Thymus (tissue), 14 donors: Measurements from ENCODE around the gene BBOF1. TPM values are rescaled to one million over a fixed set of nuclear protein-coding genes. Genes with fewer than 3 reads are reported as not detected.
"Not testable (repeated sequence)": the region's sequence is repeated elsewhere in the genome, so short reads cannot be mapped to it uniquely, and the experiment has no call there.

Experiments used
- DNase-seq, 9 donors: peaks; one replicate each; pipeline ENCODE4 v3.0.0-alpha.2; 2013; ENCODE audit warnings: low spot score in 9 of 9, low read depth in 6 of 9, missing footprints in 1 of 9
- H3K27ac ChIP-seq, 2 donors: one replicate each; pipeline ENCODE4 v1.5.1; 2013; ENCODE audit warnings: control low read depth in 1 of 2, low read depth in 1 of 2, low read length in 1 of 2, mild to moderate bottlenecking in 1 of 2, moderate library complexity in 1 of 2
- H3K27me3 ChIP-seq, 2 donors: one replicate each; pipeline ENCODE4 v1.5.1; 2013; ENCODE audit warnings: low read length in 1 of 2; ENCODE audit not compliant: control insufficient read depth in 2 of 2, insufficient read depth in 1 of 2
- H3K36me3 ChIP-seq, 2 donors: one replicate each; pipeline ENCODE4 v1.5.1; 2013; ENCODE audit warnings: low read length in 1 of 2, mild to moderate bottlenecking in 1 of 2, moderate library complexity in 1 of 2; ENCODE audit not compliant: control insufficient read depth in 2 of 2, insufficient read depth in 2 of 2
- H3K4me1 ChIP-seq, 2 donors: one replicate each; pipeline ENCODE4 v1.5.1; 2013; ENCODE audit warnings: low read length in 2 of 2; ENCODE audit not compliant: control insufficient read depth in 2 of 2, insufficient read depth in 2 of 2
- H3K4me3 ChIP-seq, 2 donors: one replicate each; pipeline ENCODE4 v1.5.1; 2013; ENCODE audit warnings: low read length in 2 of 2, control low read depth in 1 of 2, mild to moderate bottlenecking in 1 of 2
- H3K9me3 ChIP-seq, 2 donors: one replicate each; pipeline ENCODE4 v1.5.1; 2013; ENCODE audit warnings: low read length in 1 of 2, mild to moderate bottlenecking in 1 of 2; ENCODE audit not compliant: control insufficient read depth in 2 of 2, insufficient read depth in 1 of 2
- WGBS: extraction: QIAGEN DNeasy Blood & Tissue Kit; methylation state at CpG from one replicate; pipeline ENCODE4 v1.1.7; 2013; 5-methylcytosine and 5-hydroxymethylcytosine counted together
- long read RNA-seq, 10 donors: transcript quantifications; one replicate each; lab custom pipeline, GENCODE V29; 2026
- polyA plus RNA-seq: library from polyadenylated mRNA; stranded (reverse); fragments of 200-250 nt; gene quantifications from one replicate; pipeline ENCODE4 v1.2.3, GENCODE V29; 2013
- total RNA-seq: library from RNA; stranded (reverse); fragments of 120-200 nt; gene quantifications from one replicate; pipeline ENCODE4 v1.2.4, GENCODE V29; 2013
- donor health status: healthy.

Gene BBOF1
- 4.2 TPM for total RNA-seq
- 5.1 TPM for polyA plus RNA-seq
- long read RNA-seq, donor 1 = 0 reads
- long read RNA-seq, donor 2 = 0 reads
- long read RNA-seq, donor 3, partial matches to known transcripts = 0 of 1 reads
- long read RNA-seq, donor 3, other reads (novel, unspliced or antisense) = 0 of 1 reads
- long read RNA-seq, donor 4 = 0 reads
- long read RNA-seq, donor 5 = 0 reads
- long read RNA-seq, donor 6, partial matches to known transcripts = 0 of 1 reads
- long read RNA-seq, donor 6, other reads (novel, unspliced or antisense) = 0 of 1 reads
- long read RNA-seq, donor 7 = 0 reads
- long read RNA-seq, donor 8 = 0 reads
- long read RNA-seq, donor 9, partial matches to known transcripts = 0 of 1 reads
- long read RNA-seq, donor 9, other reads (novel, unspliced or antisense) = 0 of 1 reads
- long read RNA-seq, donor 10, partial matches to known transcripts = 0 of 1 reads
- long read RNA-seq, donor 10, other reads (novel, unspliced or antisense) = 0 of 1 reads

DNA sequence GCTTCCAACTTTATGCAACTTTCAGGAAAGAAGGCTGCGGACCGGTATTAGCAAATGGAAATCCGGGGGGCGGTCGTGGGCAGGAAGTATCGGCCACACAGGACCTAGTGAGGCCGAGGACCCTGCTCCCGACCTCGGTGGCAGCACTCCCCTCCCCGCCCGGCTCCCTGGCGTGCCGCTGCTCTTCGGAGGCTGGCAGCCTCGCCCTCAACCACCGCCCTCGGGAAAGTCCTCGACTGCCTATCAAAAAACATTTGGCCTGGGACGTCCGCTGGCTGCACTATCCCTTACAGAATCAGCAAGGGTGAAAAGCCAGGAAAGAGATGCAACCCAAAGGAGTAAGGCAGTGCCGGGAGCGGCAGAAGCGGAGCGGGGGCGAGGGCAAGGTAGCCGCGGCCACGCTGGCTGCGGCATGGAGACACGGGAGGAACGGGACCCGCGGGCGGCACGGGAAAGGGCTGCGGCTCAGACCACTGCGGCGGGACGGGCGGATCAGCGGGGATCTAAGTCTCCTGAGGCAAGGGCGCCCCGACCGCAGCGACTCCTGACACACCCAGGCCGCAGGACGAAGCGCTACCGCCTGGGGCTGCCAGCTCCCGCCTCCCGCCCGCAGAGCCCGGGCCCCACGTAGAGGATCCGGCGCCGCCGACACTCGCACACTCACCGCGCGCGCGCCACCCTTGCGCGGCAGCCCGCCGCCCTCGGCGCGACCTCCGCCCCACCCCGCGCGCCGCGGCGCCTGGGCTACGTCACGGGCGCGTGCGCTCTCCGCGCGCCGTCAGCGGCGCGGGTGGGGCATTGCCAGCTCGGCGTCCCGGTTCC, at the start of gene BBOF1, which contains the start of gene ENTPD5:
Gene BBOF1 (plus strand): TSS at position 764 of the 822 bp plus-strand sequence. CDS start 130 bp downstream, outside the sequence.
Gene ENTPD5 (minus strand): TSS at position 703 of the 822 bp plus-strand sequence. CDS start 31,186 bp downstream, outside the sequence.
- Histone ChIP-seq H3K36me3 (no peaks in the 10 kb centered on the region), H3K4me3 (peak within 1 kb of the TSS; percentile 69 to 93), H3K9me3 (no peaks in the 10 kb centered on the region), H3K27ac (peak within 1 kb of the TSS; percentile 87 to 95), H3K4me1 (peaks cover 5 to 6% of the 10 kb centered on the region in 2 donors), H3K27me3 (no peaks in the 10 kb centered on the region)
- peak; percentile 48 to 91 (median 81) for DNase-seq
- under 1% methylated on average over 93 of the region's 93 CpGs for WGBS

DNA sequence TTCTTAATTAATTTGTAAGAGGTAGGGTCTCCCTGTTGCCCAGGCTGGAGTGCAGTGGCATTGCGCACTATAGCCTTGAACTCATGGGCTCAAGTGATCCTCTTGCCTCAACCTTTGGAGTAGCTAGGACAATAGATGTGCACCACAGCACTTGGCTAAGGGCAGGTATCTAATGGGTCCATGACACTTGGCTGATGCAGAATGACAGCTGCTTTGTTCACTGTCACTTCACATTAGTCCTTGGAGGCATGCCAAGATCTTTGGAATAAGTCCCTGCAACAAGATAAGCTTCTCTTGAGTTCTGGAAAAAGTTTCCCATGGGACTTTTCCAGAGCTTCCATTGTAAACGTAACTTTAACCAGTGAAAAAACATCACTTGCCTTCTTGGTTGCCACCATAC, 45.7 kb upstream of the BBOF1 start:
- WGBS = 95% methylated on average over 2 of the region's 2 CpGs

DNA sequence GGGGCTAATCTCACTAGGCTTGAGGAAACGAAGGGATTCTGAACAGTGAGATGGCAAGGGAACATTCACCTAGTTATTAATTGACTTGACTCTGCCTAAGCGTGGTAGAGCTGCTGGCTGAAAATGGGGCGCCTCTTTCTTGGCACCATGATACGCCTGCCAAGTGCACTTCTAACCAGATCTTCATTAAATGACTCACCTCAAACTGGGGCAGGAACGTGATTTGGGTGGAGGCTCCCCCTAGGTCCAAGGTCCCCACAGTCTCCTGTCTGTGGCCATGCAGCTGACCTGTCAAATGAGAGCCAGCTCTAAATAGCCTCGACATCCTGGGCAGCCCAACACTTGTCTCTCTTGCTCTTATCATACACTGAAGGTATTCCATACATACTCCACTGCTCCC, 43.0 kb upstream of the BBOF1 start:
- peaks cover 3 to 7% of the 10 kb centered on the region in 2 donors for H3K36me3 ChIP-seq
- H3K4me3 ChIP-seq = no peak overlapping the region
- no peaks in the 10 kb centered on the region for H3K27me3 ChIP-seq
- 97% methylated on average over 6 of the region's 6 CpGs for WGBS
- no peak for DNase-seq
- H3K27ac ChIP-seq = no peak overlapping the region
- H3K4me1 ChIP-seq = no peaks in the 10 kb centered on the region
- H3K9me3 ChIP-seq = no peaks in the 10 kb centered on the region

More for the DNA sequence above, 45.7 kb upstream of the BBOF1 start:
- Histone ChIP-seq H3K27ac (no peak overlapping the region), H3K4me3 (no peak overlapping the region), H3K9me3 (no peaks in the 10 kb centered on the region), H3K36me3 (peaks cover 3 to 9% of the 10 kb centered on the region in 2 donors), H3K4me1 (no peaks in the 10 kb centered on the region), H3K27me3 (no peaks in the 10 kb centered on the region)
- DNase-seq = no peak

DNA sequence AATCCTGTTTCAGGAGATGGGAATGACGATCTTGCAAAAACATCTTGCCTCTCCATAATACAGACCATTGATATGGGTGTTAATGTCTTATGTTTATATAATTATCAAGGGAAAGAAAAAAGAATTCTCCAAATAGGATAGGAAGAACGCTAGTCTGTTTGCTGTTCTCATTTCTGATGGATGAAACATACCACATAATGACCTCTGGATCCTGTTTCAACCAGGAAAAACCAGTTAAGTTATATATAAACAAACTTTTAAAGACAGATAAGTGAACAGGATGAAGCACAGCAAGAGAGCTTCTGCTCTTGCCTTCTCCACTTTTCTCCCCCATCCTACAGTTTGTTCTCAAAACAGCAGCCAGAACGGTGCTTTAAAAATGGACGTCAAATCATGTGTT, 41.3 kb upstream of the BBOF1 start:
- Histone ChIP-seq H3K9me3 (no peaks in the 10 kb centered on the region), H3K27me3 (no peaks in the 10 kb centered on the region), H3K4me3 (no peak overlapping the region), H3K36me3 (peaks cover 3 to 7% of the 10 kb centered on the region in 2 donors), H3K4me1 (no peaks in the 10 kb centered on the region), H3K27ac (no peak overlapping the region)
- 72% methylated on average over 4 of the region's 4 CpGs for WGBS
- DNase-seq = no peak

DNA sequence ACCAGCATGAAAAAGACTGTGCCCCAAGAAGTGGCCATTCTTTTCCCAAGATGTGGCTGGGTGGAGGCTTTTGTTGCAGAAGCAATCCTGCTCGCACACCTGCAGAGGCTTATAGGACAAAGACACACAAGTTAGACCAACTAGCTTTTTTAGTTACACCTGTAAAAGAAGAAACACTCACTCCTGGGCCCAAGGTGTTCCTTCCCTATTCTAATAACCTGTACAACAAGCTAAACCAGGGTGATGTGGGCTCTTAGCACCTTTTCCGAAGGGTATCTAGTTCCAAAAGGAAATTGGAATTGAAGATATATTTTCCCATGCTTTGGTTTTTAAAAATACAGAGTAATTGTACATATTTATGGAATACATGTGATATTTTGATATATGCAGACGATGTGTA, 31.1 kb upstream of the BBOF1 start:
- Histone ChIP-seq H3K36me3 (peaks cover 8 to 9% of the 10 kb centered on the region in 2 donors), H3K27me3 (no peaks in the 10 kb centered on the region), H3K27ac (no peak overlapping the region), H3K9me3 (no peaks in the 10 kb centered on the region), H3K4me3 (no peak overlapping the region), H3K4me1 (no peaks in the 10 kb centered on the region)
- DNase-seq = no peak
- 96% methylated on average over 3 of the region's 3 CpGs for WGBS

GRCh38 chr14:73988656-73989055, 30.5 kb upstream of the BBOF1 start:
- H3K36me3 ChIP-seq, H3K4me1 ChIP-seq: not testable (repeated sequence)
- 97% methylated on average over 5 of the region's 7 CpGs for WGBS

GRCh38 chr14:73991092-73991491, 28.1 kb upstream of the BBOF1 start:
- Histone ChIP-seq H3K4me1 (no peaks in the 10 kb centered on the region), H3K4me3 (no peak overlapping the region), H3K27ac (no peak overlapping the region), H3K9me3 (no peaks in the 10 kb centered on the region), H3K27me3 (no peaks in the 10 kb centered on the region), H3K36me3 (peaks cover 5 to 8% of the 10 kb centered on the region in 2 donors)
- 87% methylated on average over 4 of the region's 4 CpGs for WGBS
- DNase-seq = no peak

More at GRCh38 chr14:73988656-73989055, 30.5 kb upstream of the BBOF1 start:
- not testable (repeated sequence) for H3K4me3 ChIP-seq, H3K27ac ChIP-seq, H3K9me3 ChIP-seq, H3K27me3 ChIP-seq, DNase-seq

- not testable (repeated sequence) for H3K4me3 ChIP-seq, H3K27ac ChIP-seq, H3K9me3 ChIP-seq, DNase-seq, H3K4me1 ChIP-seq, H3K27me3 ChIP-seq, H3K36me3 ChIP-seq
- 97% methylated on average over 7 of the region's 7 CpGs for WGBS
These were observed 24.2 kb upstream of the BBOF1 start for GRCh38 chr14:73994926-73995325.

DNA sequence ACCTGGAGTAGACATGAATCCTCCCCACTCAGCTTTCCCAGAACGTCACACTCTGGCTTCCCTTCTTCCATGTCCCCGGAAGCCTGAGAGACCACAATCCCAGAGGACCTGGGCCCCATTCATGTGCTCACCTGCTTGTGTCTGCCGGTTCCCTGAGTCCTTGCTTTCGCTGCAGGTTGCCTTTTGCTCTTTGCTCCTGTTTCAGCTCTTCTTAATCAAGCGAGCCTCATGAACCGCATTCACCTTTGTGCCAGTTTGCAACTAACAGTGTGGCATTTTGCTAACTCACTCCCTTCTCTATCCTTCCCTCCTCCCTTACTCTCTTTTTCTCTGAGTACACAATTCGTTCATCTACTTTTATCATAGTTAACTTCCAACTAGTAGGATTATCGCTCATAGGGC, 23.2 kb upstream of the BBOF1 start:
- DNase-seq = no peak
- no peak overlapping the region for H3K27ac ChIP-seq
- no peaks in the 10 kb centered on the region for H3K9me3 ChIP-seq
- peaks cover 0 to 3% of the 10 kb centered on the region in 2 donors for H3K36me3 ChIP-seq
- H3K4me3 ChIP-seq = no peak overlapping the region
- H3K27me3 ChIP-seq = no peaks in the 10 kb centered on the region
- H3K4me1 ChIP-seq = no peaks in the 10 kb centered on the region
- WGBS = 98% methylated on average over 8 of the region's 8 CpGs
